Endothelial cell of umbilical vein (primary cell): ENCODE results near the gene CHCHD3.
"Not testable (repeated sequence)": the region's sequence is repeated elsewhere in the genome, so short reads cannot be mapped to it uniquely, and the experiment has no call there.

Experiments used
- CTCF ChIP-seq, 2 donors: IDR thresholded peaks; 1 replicate in 1 of 2; 2 replicates in 1 of 2; pipeline ENCODE4 v1.5.1; 2011; ENCODE audit warnings: low read length in 2 of 2, mild to moderate bottlenecking in 2 of 2, moderate library complexity in 2 of 2, control low read depth in 1 of 2, inconsistent platforms in 1 of 2, low read depth in 1 of 2; ENCODE audit not compliant: insufficient read depth in 1 of 2; ENCODE audit errors: extremely low read depth in 1 of 2
- FOS ChIP-seq: IDR thresholded peaks from 2 replicates; pipeline ENCODE4 v1.6.1; 2011; ENCODE audit warnings: mild to moderate bottlenecking, low read length, moderate library complexity, borderline replicate concordance; ENCODE audit not compliant: insufficient read depth
- POLR2A ChIP-seq: IDR thresholded peaks from 2 replicates; pipeline ENCODE4 v1.6.1; 2012; ENCODE audit warnings: low read depth, mild to moderate bottlenecking, control low read depth, low read length

- TF ChIP-seq CTCF (IDR thresholded peaks at IDR 0.05; ENCODE audit: extremely low read depth in 1 of 2, insufficient read depth in 1 of 2, low read depth in 1 of 2, low read length in 2 of 2); FOS; POLR2A: not testable (repeated sequence)
These were observed 114.4 kb downstream of the CHCHD3 start for GRCh38 chr7:132967470-132967848.
